GM12878 (cell line): Measurements from ENCODE around the gene RAP1A. TPM values are rescaled to one million over a fixed set of nuclear protein-coding genes. Genes with fewer than 3 reads are reported as not detected.

Experiments
- ATF2 ChIP-seq: IDR thresholded peaks from 2 replicates; pipeline ENCODE4 v1.6.1; 2012; ENCODE audit warnings: low read length, inconsistent platforms
- CREB1 ChIP-seq: IDR thresholded peaks from 2 replicates; pipeline ENCODE4 v1.6.1; 2012; ENCODE audit warnings: low read depth, mild to moderate bottlenecking, inconsistent platforms
- E2F8 ChIP-seq: fragments of 450-650 bp; IDR thresholded peaks from 2 replicates; pipeline ENCODE4 v1.6.1; 2018; ENCODE audit warnings: mild to moderate bottlenecking, low read depth, moderate library complexity; ENCODE audit not compliant: partially characterized antibody
- ELK1 ChIP-seq: IDR thresholded peaks from 2 replicates; pipeline ENCODE4 v1.6.1; 2012; ENCODE audit warnings: low read depth, low read length, improper control_type of control experiment
- IKZF1 ChIP-seq: fragments of 450-650 bp; conservative IDR thresholded peaks from 2 replicates; pipeline ENCODE4 v1.6.1; 2017; ENCODE audit warnings: antibody characterized with exemption, mild to moderate bottlenecking
- JUND ChIP-seq: IDR thresholded peaks from 2 replicates; pipeline ENCODE4 v1.6.1; 2012; ENCODE audit warnings: low read depth, mild to moderate bottlenecking, low read length, improper control_type of control experiment, moderate library complexity
- KAT2A ChIP-seq: conservative IDR thresholded peaks from 2 replicates; pipeline ENCODE4 v1.6.1; 2011; ENCODE audit warnings: low read depth, low read length; ENCODE audit not compliant: control insufficient read depth
- MYB ChIP-seq: fragments of 150-350 bp; IDR thresholded peaks from 2 replicates; pipeline ENCODE4 v1.6.1; 2014; ENCODE audit warnings: mild to moderate bottlenecking, low read depth, low read length, borderline replicate concordance
- MYC ChIP-seq: IDR thresholded peaks from 2 replicates; pipeline ENCODE4 v1.6.1; 2011; ENCODE audit warnings: mild to moderate bottlenecking, low read length, moderate library complexity, inconsistent platforms; ENCODE audit not compliant: insufficient read depth, insufficient replicate concordance, insufficient read length, severe bottlenecking
- NFYB ChIP-seq: IDR thresholded peaks from 2 replicates; pipeline ENCODE4 v1.6.1; 2011; ENCODE audit warnings: low read depth, mild to moderate bottlenecking, low read length, improper control_type of control experiment, moderate library complexity; ENCODE audit not compliant: insufficient read depth
- NRF1 ChIP-seq: conservative IDR thresholded peaks from 2 replicates; pipeline ENCODE4 v1.6.1; 2011; ENCODE audit warnings: mild to moderate bottlenecking, low read depth, low read length, improper control_type of control experiment
- RAD21 ChIP-seq: IDR thresholded peaks from 2 replicates; pipeline ENCODE4 v1.6.1; 2011; ENCODE audit warnings: mild to moderate bottlenecking, low read depth, low read length, moderate library complexity; ENCODE audit not compliant: insufficient read depth
- RUNX3 ChIP-seq: IDR thresholded peaks from 2 replicates; pipeline ENCODE4 v1.6.1; 2012; ENCODE audit warnings: low read length, inconsistent platforms
- SKIL ChIP-seq: fragments of 450-650 bp; IDR thresholded peaks from 2 replicates; pipeline ENCODE4 v1.6.1; 2017; ENCODE audit warnings: mild to moderate bottlenecking, low read depth, inconsistent platforms; ENCODE audit not compliant: poor library complexity, severe bottlenecking
- SPI1 ChIP-seq: IDR thresholded peaks from 2 replicates; pipeline ENCODE4 v1.6.1; 2011; ENCODE audit warnings: low read depth, mild to moderate bottlenecking, low read length, moderate library complexity, borderline replicate concordance; ENCODE audit not compliant: insufficient read depth
- TBL1XR1 ChIP-seq: IDR thresholded peaks from 2 replicates; pipeline ENCODE4 v1.6.1; 2012; ENCODE audit warnings: low read depth, low read length, improper control_type of control experiment
- TCF7 ChIP-seq: IDR thresholded peaks from 2 replicates; pipeline ENCODE4 v1.6.1; 2014; ENCODE audit warnings: antibody characterized with exemption, borderline replicate concordance
- ZNF384 ChIP-seq: IDR thresholded peaks from 2 replicates; pipeline ENCODE4 v1.6.1; 2012; ENCODE audit warnings: low read depth, mild to moderate bottlenecking, low read length, improper control_type of control experiment, borderline replicate concordance
- ZNF687 ChIP-seq: fragments of 450-650 bp; IDR thresholded peaks from 2 replicates; pipeline ENCODE4 v1.6.1; 2017; ENCODE audit warnings: mild to moderate bottlenecking, moderate library complexity
- polyA plus RNA-seq, 11 experiments: library from polyadenylated mRNA; depleted of rRNA in 4 of 11; unstranded in 6 of 11; stranded (reverse) in 5 of 11; fragments of >200 nt; fragmentation: Nextera tagmentation in 4 of 11; fragmentation: Illumina TruSeq in 1 of 11; extraction: Ambion mirVana in 4 of 11; extraction: Trizol in 1 of 11; gene quantifications; 1 replicate in 1 of 11; 2 replicates in 10 of 11; pipeline versions ENCODE4 v1.2.1 to v1.2.3, GENCODE V29; 2011 to 2016; ENCODE audit warnings: inconsistent platforms in 2 of 11, missing spikeins in 2 of 11, low read depth in 1 of 11
- total RNA-seq, 4 experiments: library from RNA; depleted of rRNA in 3 of 4; stranded (reverse); fragments of >200 nt in 3 of 4; fragmentation: Illumina TruSeq in 1 of 4; extraction: Trizol in 1 of 4; gene quantifications; 2 replicates each; pipeline versions ENCODE4 v1.2.1 to v1.2.3, GENCODE V29; 2013 to 2021

RAP1A gene
- total and polyA plus RNA-seq, 10 of the 15 experiments (the other 5 are each of a cell fraction or from before 2014, with no cell fraction given), result 38.4 to 213 (median 86.0) TPM

GRCh38 chr1:111602302-111602701 lies 17.3 kb upstream of the RAP1A start (continued):
- TF ChIP-seq CREB1 (no peak), MYB (no peak), SPI1 (peak; percentile 89), ZNF687 (no peak), JUND (no peak), RAD21 (no peak), MYC (no peak), E2F8 (no peak), KAT2A (no peak), IKZF1 (peak; percentile 43; the same call in 1 of the 2 replicates), TBL1XR1 (no peak), NRF1 (no peak), RUNX3 (peak; percentile 13; the same call in 1 of the 2 replicates), ZNF384 (no peak), ATF2 (no peak), NFYB (no peak), ELK1 (no peak), TCF7 (no peak), SKIL (no peak)
